ENCODE data around the gene CCDC57. TPM values are rescaled to one million over a fixed set of nuclear protein-coding genes. Genes with fewer than 3 reads are reported as not detected.

The CCDC57 gene
- total RNA-seq, 1 experiment from 2014 or later, result 69.9 TPM

GRCh38 chr17:82079001-82079677 lies 133.5 kb downstream of the CCDC57 start:
- Mint-ChIP-seq H3K36me3 (ENCODE audit: insufficient read depth, unreplicated experiment) (peaks cover 79% of the 10 kb centered on the region), H3K9me3 (ENCODE audit: low read depth, unreplicated experiment) (no peaks in the 10 kb centered on the region), H3K4me1 (ENCODE audit: low read depth, unreplicated experiment) (no peaks in the 10 kb centered on the region), H3K4me3 (ENCODE audit: low read depth, unreplicated experiment) (no peak overlapping the region), H3K27ac (ENCODE audit: unreplicated experiment) (peak overlapping the region; percentile 30), H3K27me3 (ENCODE audit: unreplicated experiment) (no peaks in the 10 kb centered on the region)
- no TSS peak for BruUV-seq (replicated peaks)
- intact Hi-C loops (cut with micrococcal nuclease; ENCODE audit: unreplicated experiment), result no loop called here
- CTCF ChIA-PET, result no interaction called here
- no peak for DNase-seq
- no peak for TF ChIP-seq CTCF (IDR thresholded peaks at IDR 0.05; ENCODE audit: unreplicated experiment)

GRCh38 chr17:82078433-82078832 lies 134.2 kb downstream of the CCDC57 start:
- intact Hi-C loops (cut with micrococcal nuclease; ENCODE audit: unreplicated experiment), result no loop called here
- no peaks in the 10 kb centered on the region for H3K27me3 Mint-ChIP-seq (ENCODE audit: unreplicated experiment)
- H3K4me3 Mint-ChIP-seq (ENCODE audit: low read depth, unreplicated experiment), result no peak overlapping the region
- peak overlapping the region; percentile 2 for H3K27ac Mint-ChIP-seq (ENCODE audit: unreplicated experiment)
- no peaks in the 10 kb centered on the region for H3K4me1 Mint-ChIP-seq (ENCODE audit: low read depth, unreplicated experiment)
- DNase-seq, result no peak
- BruUV-seq (replicated peaks), result TSS peak; percentile 45
- H3K36me3 Mint-ChIP-seq (ENCODE audit: insufficient read depth, unreplicated experiment), result peaks cover 76% of the 10 kb centered on the region
- TF ChIP-seq CTCF (IDR thresholded peaks at IDR 0.05; ENCODE audit: unreplicated experiment), result no peak
- CTCF ChIA-PET, result no interaction called here
- no peaks in the 10 kb centered on the region for H3K9me3 Mint-ChIP-seq (ENCODE audit: low read depth, unreplicated experiment)

DNA sequence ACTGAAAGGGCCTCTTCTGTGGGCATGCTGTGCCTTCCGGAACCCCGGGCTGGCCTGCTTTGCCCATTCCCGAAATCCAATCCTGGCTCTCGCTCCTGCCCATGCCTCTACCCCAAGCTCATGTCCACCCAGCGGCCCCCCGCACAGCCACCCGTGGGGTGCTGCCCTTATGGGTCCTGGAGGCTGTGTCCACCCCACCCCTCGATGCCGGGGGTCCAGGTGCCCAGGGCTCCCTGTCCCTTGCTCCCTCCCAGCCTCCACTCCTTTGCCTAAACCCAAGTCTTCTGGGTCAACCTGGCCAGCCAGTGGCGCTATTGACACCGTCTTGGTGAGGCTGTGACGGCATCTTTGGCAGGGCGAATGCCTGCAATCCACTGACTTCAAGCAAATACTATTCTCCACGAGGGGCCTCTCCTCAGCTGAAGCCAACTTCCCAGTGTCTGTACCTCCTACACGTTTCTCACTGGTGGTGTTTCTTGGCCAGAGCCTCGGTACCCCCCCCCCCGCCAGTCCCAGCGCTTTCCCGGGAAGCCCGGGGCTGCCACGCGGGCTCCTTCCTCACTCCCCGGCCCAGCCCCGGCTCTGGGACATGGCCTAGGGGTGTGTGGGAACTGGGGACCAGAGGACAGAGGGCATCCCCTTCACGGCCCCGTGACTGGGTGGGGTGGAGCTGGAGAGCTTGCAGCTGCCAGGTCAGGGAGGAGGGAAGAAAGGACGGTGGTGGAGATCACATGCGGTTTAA lies 134.9 kb downstream of the CCDC57 start:
- H3K4me3 Mint-ChIP-seq (ENCODE audit: low read depth, unreplicated experiment), result no peak overlapping the region
- intact Hi-C loops (cut with micrococcal nuclease; ENCODE audit: unreplicated experiment), result no loop called here
- no peak for TF ChIP-seq CTCF (IDR thresholded peaks at IDR 0.05; ENCODE audit: unreplicated experiment)
- no TSS peak for BruUV-seq (replicated peaks)
- H3K36me3 Mint-ChIP-seq (ENCODE audit: insufficient read depth, unreplicated experiment), result peaks cover 72% of the 10 kb centered on the region
- H3K27ac Mint-ChIP-seq (ENCODE audit: unreplicated experiment), result peak overlapping the region; percentile 2
- DNase-seq, result no peak
- no peaks in the 10 kb centered on the region for H3K9me3 Mint-ChIP-seq (ENCODE audit: low read depth, unreplicated experiment)
- H3K27me3 Mint-ChIP-seq (ENCODE audit: unreplicated experiment), result no peaks in the 10 kb centered on the region
- CTCF ChIA-PET, result no interaction called here
- no peaks in the 10 kb centered on the region for H3K4me1 Mint-ChIP-seq (ENCODE audit: low read depth, unreplicated experiment)

DNA sequence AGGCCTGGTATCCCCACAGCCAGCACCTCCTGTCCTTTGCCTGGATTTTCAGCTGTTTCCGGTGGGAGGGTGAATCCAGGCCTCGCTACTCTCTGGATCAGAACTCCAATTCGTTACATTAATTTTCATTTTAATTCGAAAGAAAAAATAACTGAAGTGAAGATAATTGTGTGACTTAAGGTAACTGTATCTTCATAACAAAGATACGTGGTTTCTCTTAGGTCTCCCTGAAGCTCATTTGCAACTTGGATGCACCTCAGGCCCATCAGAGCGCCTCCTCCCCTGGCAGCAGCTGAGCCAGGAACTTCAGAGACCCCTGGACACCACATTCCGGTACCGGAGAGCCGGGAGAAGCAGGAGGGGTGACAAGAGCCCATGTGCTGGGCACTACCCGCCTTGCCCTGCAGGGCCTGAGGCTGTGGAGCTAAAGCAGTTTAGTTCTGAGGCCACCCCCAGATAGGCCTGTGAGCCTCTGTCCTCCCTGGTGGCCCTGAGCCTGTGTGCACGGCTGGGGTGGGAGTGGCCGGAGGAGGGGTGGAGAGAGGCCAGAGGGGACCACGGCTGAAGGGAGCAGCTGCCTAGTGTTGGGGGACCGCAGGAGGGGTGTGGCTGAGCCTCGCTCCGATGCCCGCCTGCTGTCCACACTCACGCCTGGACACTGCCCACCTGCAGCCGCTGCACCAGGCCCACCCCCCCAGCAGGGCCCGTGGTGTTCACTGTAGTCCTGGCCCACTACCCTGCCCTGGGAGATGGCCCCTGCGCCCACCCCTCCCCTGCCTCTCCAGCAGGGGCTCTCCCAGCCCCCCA lies 135.7 kb downstream of the CCDC57 start:
- no peak for DNase-seq
- BruUV-seq (replicated peaks), result no TSS peak
- no peaks in the 10 kb centered on the region for H3K9me3 Mint-ChIP-seq (ENCODE audit: low read depth, unreplicated experiment)
- intact Hi-C loops (cut with micrococcal nuclease; ENCODE audit: unreplicated experiment), result no loop called here
- CTCF ChIA-PET, result no interaction called here
- H3K36me3 Mint-ChIP-seq (ENCODE audit: insufficient read depth, unreplicated experiment), result peaks cover 64% of the 10 kb centered on the region
- H3K27me3 Mint-ChIP-seq (ENCODE audit: unreplicated experiment), result no peaks in the 10 kb centered on the region
- H3K27ac Mint-ChIP-seq (ENCODE audit: unreplicated experiment), result no peak overlapping the region
- no peaks in the 10 kb centered on the region for H3K4me1 Mint-ChIP-seq (ENCODE audit: low read depth, unreplicated experiment)
- H3K4me3 Mint-ChIP-seq (ENCODE audit: low read depth, unreplicated experiment), result no peak overlapping the region
- peak; percentile 15 for TF ChIP-seq CTCF (IDR thresholded peaks at IDR 0.05; ENCODE audit: unreplicated experiment)

Measured in Calu3 (cell line).